Epithelial cell of esophagus (primary cell): ENCODE data around the gene PLEKHG2.

Experiments
- DNase-seq: peaks from one replicate; pipeline ENCODE4 v3.0.0; 2010; ENCODE audit warnings: low read depth
- H3K4me3 ChIP-seq: 2 replicates; pipeline ENCODE4 v1.5.1; 2011; ENCODE audit warnings: mild to moderate bottlenecking, low read length, control low read depth
- CTCF ChIP-seq: IDR thresholded peaks from 2 replicates; pipeline ENCODE4 v1.5.1; 2011; ENCODE audit warnings: low read depth, mild to moderate bottlenecking, low read length, control low read depth, inconsistent platforms; ENCODE audit not compliant: insufficient read depth; ENCODE audit errors: missing control alignments

PLEKHG2 gene

DNA sequence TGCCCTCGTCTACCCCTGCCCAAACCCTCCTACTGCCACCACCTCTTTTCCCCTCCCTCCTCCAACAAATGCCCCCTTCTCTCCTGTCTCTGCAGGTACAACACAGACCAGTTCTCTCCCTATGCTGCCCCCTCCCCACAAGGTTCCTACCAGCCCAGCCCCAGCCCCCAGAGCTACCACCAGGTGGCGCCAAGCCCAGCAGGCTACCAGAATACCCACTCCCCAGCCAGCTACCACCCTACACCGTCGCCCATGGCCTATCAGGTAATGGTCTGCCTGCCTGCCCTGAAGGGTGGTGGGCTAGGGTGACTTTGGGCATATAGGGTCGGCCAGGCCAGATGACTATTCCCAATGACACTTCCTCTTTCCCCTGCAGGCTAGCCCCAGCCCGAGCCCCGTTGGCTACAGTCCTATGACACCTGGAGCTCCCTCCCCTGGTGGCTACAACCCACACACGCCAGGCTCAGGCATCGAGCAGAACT, 61.7 kb downstream of the PLEKHG2 start:
- TF ChIP-seq CTCF = peak; percentile 83
- peak; percentile 48 for DNase-seq
- H3K4me3 ChIP-seq = no peak overlapping the region

DNA sequence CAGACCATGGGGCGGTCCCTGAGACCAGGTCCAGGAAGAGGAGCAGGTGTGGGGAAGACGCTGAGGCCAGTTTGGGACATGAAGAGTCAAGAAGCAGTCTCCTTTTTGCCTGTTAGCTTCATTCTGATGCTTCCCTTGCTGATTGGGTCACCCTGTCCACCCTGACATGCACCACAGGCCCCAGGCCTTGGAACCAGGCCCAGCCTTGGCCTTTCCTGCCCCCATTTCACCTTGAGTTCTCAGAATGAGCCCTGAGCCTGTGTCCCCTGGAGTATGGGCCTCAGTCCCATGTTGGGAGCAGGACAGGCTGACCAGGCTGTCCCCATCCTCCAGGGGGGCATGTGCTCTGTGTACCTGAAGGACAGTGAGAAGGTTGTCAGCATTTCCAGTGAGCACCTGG, 63.3 kb downstream of the PLEKHG2 start:
- TF ChIP-seq CTCF = no peak
- DNase-seq = no peak
- H3K4me3 ChIP-seq = no peak overlapping the region
